WI38 (cell line): ENCODE results near the gene DEXI.

ENCODE experiments used
- H3K4me3 ChIP-seq: 2 replicates; pipeline ENCODE4 v1.5.1; 2011; ENCODE audit warnings: low read depth, mild to moderate bottlenecking, control low read depth, low read length
- CTCF ChIP-seq: IDR thresholded peaks from 2 replicates; pipeline ENCODE4 v1.5.1; 2012; ENCODE audit warnings: low read depth, mild to moderate bottlenecking, control low read depth, low read length

Gene DEXI

GRCh38 chr16:10935226-10935915 lies 6.9 kb downstream of the DEXI start:
- no peak for TF ChIP-seq CTCF
- H3K4me3 ChIP-seq = no peak overlapping the region

- H3K4me3 ChIP-seq = no peak overlapping the region
- no peak for TF ChIP-seq CTCF
Observed at GRCh38 chr16:10934325-10935107, 7.8 kb downstream of the DEXI start.

GRCh38 chr16:10933865-10934264 lies 8.4 kb downstream of the DEXI start:
- TF ChIP-seq CTCF = no peak
- H3K4me3 ChIP-seq = no peak overlapping the region

- H3K4me3 ChIP-seq = no peak overlapping the region
Observed at GRCh38 chr16:10932959-10933710, 9.1 kb downstream of the DEXI start.

GRCh38 chr16:10931977-10932632 lies 10.2 kb downstream of the DEXI start:
- TF ChIP-seq CTCF = no peak
- no peak overlapping the region for H3K4me3 ChIP-seq

More at GRCh38 chr16:10932959-10933710, 9.1 kb downstream of the DEXI start:
- no peak for TF ChIP-seq CTCF

GRCh38 chr16:10931134-10931533 lies 11.1 kb downstream of the DEXI start:
- H3K4me3 ChIP-seq = no peak overlapping the region
- no peak for TF ChIP-seq CTCF

- TF ChIP-seq CTCF = no peak
- no peak overlapping the region for H3K4me3 ChIP-seq
Observed at GRCh38 chr16:10930755-10931093, 11.5 kb downstream of the DEXI start.
